Testis (tissue), 2 donors: ENCODE measurements around the gene CPT1C.

ENCODE experiments used
- CTCF ChIP-seq, 3 experiments: fragments of 450-650 bp in 2 of 3; fragments of 200-600 bp in 1 of 3; sonication (generic) in 1 of 3; IDR thresholded peaks; one replicate each; pipeline ENCODE4 v1.5.1; 2016 to 2019; ENCODE audit warnings: antibody characterized with exemption in 3 of 3, mild to moderate bottlenecking in 2 of 3, moderate library complexity in 1 of 3
- POLR2A ChIP-seq: fragments of 450-650 bp; IDR thresholded peaks from one replicate; pipeline ENCODE4 v1.6.1; 2017; ENCODE audit warnings: antibody characterized with exemption, mild to moderate bottlenecking, moderate library complexity

GRCh38 chr19:49642492-49643035 is 48.4 kb upstream of the CPT1C start:
- no peak for TF ChIP-seq CTCF (IDR thresholded peaks at IDR 0.05)
- TF ChIP-seq POLR2A = no peak
